ENCODE measurements around the gene CACNA1S. TPM values are rescaled to one million over a fixed set of nuclear protein-coding genes. Genes with fewer than 3 reads are reported as not detected.

The CACNA1S gene
- total and polyA plus RNA-seq, 2 of the 8 experiments (the other 6 are each of a cell fraction or from before 2014, with no cell fraction given), result 0.06 TPM; not detected in 1

- no peak for TF ChIP-seq CHD7 (IDR thresholded peaks at IDR 0.05; ENCODE audit: insufficient replicate concordance, low read length)
- TF ChIP-seq ZNF274 (IDR thresholded peaks at IDR 0.05; ENCODE audit: borderline replicate concordance, extremely low read depth, low read length), result no peak
Measured at GRCh38 chr1:201041011-201041410, 71.2 kb downstream of the CACNA1S start (continued).

All from H1 (cell line).